ENCODE data around the gene SAMMSON.

Gene SAMMSON

DNA sequence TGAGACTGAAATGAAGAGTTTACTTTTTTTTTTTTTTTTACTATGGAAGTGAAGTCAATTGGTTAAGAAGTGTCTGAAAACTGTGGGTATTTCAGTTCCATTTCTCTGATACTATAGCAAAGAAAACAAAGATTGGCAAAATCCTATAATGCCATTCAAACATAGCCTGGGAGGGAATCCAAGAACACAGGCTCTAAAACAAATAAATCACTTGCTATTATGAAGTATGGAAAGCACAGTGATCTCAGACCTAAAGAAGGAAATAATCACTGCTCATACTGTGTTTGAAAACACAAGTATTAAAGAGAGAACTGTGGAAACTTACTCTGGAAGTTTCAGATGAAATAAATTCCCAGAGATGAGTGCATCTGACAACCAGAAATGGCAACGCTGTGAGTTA lies 12.0 kb downstream of the SAMMSON start:
- no peak for DNase-seq (ENCODE audit: low spot score)

DNA sequence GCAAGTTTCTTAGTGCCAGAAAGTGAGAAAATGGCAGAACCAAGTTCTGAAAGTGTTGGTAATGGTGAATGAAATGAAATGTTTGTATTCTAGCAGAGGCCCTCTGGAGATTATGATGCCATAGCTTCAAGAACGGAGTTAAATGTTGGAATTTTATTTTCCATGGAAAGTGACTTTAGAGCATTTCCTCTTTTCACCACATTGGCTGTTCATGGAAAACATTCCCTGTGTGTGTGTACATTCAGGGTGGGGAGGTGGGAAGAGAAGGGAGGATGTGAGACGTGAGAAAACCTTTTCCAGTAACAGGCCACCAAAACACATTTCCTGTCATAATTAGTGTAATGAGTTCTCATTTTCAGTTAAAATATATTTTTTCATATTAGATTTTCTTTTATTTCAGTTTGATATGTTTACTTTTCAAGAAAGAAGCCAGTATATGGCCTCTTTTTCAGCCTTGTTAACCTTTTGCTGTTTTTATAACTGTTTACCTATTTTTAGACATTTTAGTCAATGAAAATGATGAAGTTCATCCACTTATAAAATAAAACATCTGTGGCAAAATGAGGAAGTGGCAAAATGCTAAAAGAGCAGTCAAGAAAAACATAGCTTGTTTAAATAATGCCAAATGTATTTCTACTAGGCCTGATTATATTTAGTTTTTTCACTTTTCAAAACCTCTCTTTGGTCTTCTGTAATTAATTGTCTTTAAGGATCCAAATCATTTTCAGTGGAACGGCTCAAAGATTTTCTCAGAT lies 21.6 kb downstream of the SAMMSON start:
- DNase-seq (ENCODE audit: low spot score), result peak; percentile 31

DNA sequence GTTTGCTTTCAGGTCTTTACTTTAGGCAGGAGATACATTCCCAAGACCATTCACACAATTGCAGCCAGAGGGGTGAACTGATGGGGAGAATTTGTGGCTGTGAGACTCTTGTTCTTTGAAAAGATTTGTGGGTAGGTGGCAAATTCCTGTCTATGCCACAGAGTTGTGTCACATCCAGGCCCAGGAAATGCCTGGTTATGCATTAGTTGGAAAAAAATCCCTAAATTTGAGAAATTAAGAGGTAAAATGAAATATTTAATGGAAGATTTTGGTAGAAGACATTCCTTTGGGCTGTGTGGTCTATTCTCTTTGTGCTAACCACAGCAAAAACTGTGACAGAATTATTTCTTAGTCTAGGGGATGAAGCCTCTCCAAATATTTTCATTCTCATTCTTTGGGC lies 28.8 kb downstream of the SAMMSON start:
- DNase-seq (ENCODE audit: low spot score), result no peak

DNA sequence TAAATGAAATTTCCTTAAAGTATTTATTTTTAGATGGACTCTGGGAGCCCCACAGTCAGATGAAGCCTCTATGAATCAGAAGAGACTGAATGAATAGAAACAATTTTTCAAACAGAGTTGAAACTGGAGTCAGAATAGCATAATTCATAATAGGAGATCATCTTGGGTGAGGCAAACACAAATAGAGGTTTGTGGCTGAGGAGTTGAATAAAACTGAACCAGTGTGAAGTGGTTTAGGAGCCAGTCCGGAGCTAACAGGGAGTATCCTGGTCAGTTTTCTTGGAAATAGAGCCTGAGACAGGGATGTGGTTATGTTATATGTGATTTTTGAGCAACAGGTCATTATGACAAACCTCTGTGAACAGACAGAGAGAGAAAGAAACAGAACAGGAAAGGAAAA lies 39.2 kb downstream of the SAMMSON start:
- DNase-seq (ENCODE audit: low spot score), result no peak

DNA sequence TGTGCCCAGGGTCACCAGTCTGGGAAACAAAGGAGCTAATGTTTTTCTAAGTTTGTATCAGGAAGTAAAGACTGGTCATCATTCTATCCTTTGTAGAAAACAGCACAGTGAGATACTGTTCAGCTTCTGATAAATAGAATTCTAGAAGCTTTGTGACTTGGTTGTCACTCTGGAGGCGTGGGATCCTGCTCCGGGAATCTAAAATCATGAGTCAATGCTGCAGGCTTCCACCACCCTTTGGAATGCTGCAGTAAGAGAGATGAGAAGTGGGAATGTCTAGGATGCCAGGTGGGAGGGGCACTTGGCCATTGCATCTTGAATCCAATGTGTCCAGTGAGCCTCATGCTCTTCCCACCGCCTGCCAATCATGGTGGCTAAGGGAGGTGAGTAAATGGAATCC lies 40.9 kb downstream of the SAMMSON start:
- DNase-seq (ENCODE audit: low spot score), result no peak

DNA sequence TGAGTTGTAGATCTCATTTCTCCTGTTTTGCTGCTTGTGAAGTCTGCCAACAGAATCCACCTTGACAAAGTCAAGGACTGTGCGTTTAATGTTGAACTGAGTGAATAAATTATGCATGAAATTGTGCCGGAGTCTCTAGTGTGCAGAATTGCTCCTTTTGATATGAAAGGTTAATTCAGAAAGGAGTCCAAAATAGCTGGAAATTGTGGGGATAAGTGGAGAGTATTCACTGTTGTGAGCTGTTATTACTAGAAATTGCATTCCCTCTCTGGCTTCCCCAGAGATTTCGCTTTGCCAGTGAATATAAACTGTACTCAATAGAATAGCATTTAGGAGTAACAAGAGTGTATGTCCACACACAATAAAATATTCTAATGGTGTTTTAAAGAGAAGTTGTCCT lies 43.1 kb downstream of the SAMMSON start:
- no peak for DNase-seq (ENCODE audit: low spot score)

DNA sequence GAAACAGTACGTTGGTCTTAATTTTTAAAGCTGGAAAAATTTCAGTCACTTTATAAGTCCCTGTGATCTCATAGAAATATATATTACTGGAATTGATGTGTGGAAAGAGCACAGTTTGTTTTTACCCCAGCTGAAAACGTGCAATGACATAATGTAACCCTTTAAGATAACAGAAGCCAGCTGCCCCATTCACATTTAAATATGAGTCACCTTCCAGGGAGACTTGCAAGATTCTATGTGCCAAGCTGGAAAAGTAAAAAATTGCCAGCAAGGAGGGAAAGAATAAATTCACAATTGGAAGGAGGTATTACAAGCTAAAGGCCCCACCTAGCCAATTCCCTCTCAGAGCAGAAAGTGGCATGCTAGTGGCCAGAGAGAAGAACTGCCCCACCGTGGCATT lies 50.2 kb downstream of the SAMMSON start:
- no peak for DNase-seq (ENCODE audit: low spot score)

DNA sequence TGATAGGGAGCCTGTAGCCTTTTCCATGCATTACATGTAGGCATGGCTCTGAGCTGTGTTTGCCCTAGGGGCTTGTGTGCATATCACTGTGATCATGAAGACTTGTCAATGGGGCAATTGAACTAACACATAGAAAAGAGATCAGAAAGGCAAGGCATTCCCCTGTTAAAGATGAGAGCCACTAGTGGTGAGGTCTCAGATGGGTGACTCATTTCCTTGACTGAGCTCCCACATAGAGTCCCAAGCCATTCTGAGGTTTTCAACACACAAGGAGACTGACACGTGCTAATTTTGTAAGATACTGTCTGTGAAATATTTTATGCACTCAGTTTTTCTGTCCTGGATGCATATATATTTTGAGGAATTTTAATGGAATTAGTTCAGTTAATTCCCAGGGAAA lies 53.8 kb downstream of the SAMMSON start:
- no peak for DNase-seq (ENCODE audit: low spot score)

DNA sequence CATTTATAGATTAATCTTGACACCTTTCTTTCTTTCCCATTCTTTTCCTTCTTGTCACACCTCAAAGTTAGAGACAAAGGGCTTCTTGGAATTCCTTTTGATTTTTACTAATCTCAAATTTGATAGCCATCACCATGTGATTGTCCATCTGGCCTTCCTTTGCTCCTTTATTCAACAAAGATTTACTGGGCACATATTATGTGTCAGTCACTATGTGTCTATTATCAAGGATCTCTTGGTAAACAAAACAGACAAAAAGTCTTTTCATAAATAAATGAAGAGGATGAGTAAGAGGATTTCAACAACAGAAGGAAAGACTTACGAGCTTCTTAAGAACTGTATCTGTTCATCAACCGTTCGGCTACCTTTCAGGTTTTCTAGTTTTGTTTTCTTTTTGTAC lies 56.5 kb downstream of the SAMMSON start:
- no peak for DNase-seq (ENCODE audit: low spot score)

DNA sequence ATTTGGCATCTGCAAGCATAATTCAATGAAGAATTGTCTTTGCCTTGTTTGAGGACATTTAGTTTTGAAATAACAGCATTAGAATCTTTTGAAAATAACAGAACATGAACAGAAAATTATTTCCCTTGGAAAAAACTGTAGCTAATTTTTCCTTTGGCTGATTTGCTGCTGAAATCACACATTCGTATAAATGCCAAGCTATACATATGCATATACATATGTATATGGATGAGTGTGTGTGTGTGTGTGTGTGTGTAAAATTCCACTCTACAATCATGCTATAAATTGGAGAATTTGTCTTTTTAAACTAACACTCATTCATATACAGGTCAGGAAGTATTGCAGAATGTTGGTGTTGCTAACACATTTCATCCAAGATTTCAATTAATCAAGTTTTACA lies 57.9 kb downstream of the SAMMSON start:
- DNase-seq (ENCODE audit: low spot score), result no peak

DNA sequence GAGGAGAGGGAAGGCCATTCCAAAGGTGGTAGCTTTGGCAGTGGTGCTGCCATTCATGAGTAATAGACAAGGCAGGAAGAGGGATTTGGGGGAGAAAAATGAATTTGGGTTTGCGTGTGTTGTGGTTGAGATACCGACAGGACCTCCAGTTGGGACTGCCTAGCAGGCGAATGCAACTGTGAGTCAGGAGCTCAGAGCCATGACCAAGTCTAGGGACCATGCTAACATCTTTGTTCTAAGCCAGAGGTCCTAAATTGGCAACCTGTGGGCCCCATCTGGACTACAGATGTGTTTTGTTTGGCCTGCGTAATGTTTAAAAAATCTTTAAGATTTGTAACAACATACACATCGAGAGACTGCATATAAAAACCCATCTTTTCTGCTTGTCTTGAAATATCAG lies 61.6 kb downstream of the SAMMSON start:
- no peak for DNase-seq (ENCODE audit: low spot score)

DNA sequence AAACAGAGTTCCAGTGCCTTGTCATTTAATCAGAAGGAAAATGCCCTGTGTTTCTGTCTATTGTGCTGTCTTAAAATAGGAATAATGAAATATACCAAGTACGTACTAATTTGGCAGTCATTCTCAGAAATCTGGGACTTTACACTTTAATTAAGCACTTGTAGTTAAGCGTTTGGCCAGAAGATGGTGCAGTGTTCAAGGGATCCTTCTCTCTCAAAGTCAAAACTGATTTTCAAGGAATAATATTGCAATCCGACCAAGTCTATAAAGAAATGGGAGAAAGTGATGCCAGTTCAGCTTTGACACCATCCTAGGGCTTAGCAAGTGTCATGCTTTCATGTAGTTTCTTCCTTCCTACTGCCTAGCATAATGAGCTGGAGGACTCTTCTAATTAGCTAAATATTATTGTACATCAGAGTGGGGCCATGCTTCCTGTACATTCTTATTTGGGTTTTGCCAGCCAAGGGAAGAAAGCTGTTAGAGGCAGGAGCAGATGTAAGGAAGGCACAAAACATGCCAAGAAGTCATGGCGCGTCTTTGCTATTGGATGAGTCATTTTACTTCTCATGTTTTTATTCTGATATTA lies 64.8 kb downstream of the SAMMSON start:
- peak; percentile 5 for DNase-seq (ENCODE audit: low spot score)

DNA sequence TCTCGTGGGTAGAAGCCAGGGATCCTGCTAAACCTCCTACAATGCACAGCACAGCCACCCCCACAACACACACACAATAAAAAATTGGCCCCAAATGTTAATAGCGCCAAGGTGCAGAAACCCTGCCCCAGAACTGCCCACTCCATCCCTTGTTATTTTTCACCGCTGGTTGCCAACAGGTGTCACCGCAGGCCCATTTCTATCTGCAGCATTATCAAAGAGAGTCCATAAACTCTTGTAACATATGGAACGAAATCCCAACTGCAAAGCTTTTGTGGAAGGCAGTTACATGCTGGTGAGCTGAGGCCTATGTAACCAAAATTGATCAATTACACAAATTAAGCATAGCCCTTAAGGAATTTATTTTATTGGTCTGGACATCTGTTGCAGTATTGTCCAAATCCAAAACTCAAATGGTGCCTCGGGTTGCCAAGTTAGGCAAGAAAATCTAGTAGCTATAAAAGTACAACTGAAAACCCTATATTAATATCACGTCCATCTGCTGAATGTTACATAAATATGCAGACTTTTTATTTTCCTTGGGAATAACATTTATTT lies 66.2 kb downstream of the SAMMSON start:
- DNase-seq (ENCODE audit: low spot score), result no peak

DNA sequence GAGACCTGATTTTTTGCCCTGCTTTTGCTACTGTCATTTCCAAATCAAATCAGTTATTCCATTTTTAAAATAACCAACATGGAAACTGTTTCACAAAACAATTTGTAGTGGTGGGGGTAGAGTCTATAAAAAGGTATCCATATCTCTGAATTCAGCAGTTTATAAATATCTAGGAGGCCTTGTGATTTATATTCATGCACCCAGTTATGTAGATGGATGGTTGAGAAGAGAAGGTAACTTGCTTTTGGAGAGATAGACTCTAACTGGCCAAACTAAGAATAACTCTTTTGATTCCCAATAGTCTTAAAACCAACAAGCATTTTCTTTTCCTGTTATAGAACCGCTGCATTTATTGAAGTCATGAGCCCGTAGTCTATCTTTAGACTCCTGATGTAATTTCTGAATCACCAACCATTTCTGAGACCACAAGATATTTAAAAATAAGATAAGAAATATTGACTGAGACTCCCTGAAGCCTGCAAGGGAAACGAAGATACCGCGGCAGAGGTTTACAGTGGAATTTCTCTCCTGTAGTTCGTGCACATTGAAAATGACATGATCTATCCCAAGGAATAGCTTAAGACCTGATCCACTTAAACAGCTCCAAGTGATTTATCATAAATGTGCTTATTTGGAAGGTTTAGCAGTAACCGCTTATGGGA lies 68.5 kb downstream of the SAMMSON start:
- DNase-seq (ENCODE audit: low spot score), result no peak

DNA sequence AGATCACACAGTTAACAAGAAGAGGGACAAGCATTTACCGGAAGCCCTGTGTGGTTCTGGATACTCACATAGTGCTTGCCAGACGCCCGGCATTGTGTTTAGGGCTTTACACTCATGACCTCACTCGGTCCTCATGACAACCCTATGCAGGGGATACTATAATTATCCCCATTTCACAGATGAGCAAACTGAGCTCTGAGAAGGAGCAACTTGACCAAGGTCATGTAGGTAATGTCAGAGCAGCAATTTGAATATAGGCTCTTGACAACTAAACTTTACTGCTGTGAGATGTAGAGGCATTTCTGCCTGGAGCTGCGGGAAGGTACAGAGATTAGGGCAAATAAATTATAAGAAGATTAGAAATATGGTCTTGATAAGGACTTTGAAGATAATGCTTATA lies 70.0 kb downstream of the SAMMSON start:
- DNase-seq (ENCODE audit: low spot score), result no peak

DNA sequence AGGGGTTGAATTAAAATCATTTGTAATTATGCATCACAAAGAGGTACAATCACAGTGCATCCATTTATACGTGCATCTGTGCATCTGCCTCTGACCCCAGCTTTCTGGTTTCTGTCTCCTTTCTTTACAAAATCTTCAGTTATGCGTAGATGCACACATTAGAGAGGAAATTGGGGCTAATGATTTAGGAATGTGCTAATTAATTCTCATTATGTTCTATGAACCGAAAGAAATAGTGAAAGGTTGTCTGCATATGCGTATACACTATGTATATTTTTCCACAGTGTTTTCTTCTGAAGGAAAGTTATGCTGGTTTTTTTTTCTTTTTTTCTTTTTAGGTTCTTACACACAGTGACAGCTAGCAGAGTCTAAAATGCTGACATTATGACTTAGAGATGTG lies 71.6 kb downstream of the SAMMSON start:
- DNase-seq (ENCODE audit: low spot score), result no peak

DNA sequence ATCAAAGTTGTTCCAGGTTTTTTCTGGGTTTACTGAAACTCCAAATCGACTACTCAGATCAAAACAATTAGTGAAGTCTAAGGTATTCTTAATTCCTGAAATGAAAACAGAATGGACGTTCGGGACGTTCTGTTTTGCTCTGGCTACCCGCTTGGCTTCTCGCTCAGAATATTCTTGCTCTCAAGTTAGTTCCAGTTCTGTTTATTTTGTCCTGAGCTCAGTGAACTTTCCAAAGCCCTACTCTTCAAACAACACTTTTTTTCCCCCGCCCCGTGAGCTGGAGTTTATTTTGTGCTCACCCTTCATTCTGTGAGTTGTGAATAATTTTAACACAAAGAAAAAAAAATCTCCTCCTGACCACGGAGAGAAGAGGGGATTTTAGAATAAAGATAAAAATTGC lies 72.6 kb downstream of the SAMMSON start:
- DNase-seq (ENCODE audit: low spot score), result no peak

DNA sequence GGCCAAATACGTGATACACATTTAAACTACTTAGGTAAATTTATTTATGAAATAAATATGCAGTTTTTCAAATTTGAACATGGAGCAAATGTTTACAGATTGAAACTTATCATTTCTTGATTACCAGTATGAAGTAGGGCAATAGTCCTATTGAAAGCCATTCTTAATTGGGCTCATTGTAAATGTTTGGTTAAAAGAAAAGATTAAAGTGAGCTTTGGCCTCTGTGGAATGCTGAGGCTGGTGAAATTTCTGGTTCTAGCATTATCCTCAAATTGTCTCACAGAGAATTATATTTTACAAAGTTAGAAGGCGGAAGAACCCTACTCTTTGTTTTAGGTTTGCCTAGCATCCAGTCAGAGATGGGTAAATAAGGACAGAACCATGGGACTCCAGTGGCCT lies 73.2 kb downstream of the SAMMSON start:
- DNase-seq (ENCODE audit: low spot score), result no peak

DNA sequence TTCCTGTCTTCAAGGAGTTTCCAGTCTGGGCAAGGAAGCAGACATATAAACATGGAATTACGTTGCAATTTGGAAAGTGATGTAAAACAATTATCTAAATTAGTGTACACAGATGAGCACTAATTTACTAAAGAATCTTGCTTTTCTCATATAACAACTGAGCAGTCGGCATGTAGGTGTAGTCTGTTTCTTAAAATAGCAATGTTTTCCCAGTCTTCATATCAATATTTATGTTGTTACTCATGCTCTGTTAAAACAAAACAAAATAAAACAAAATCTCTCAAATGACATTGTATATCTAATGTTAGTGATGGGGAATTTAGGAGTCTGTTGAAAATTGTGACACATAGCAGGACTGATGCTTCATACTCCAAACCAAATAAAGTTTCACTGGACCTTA lies 75.6 kb downstream of the SAMMSON start:
- no peak for DNase-seq (ENCODE audit: low spot score)

DNA sequence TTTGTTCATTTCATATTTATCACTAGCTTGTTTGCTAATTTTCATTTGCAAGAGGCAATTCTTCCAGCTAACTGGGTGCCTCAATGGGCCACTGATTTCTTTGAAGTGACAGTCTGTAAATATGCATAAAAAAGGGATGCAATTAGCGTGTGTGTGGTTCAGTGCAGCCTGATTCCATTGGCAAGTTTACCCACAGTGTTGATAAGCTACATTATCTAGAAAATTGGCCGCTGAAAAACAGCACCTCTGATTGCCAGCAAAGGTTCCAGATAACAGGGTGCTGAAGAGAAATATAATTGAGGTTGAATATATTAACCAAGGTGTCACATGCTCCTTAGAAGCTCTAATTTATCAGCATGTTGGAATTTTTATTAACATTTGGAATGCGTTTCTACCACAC lies 76.9 kb downstream of the SAMMSON start:
- DNase-seq (ENCODE audit: low spot score), result no peak

DNA sequence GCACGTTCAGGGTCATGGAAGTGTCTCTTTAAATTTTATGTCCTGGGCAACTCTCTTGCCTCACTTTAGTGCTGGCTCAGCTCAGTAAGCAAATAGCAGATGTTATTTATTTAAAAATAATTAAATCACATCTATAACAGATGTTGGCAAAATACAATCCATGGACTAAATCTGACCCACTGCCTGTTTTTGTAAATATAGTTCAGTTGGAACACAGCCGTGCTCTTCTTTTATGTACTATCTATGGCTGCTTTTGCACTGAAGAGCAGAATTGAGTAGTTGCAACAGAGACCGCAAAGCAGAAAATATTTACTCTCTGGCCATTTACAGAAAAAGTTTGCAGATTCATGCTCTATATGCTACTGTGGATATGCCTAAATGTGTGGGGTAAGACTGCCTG lies 79.2 kb downstream of the SAMMSON start:
- DNase-seq (ENCODE audit: low spot score), result no peak

DNA sequence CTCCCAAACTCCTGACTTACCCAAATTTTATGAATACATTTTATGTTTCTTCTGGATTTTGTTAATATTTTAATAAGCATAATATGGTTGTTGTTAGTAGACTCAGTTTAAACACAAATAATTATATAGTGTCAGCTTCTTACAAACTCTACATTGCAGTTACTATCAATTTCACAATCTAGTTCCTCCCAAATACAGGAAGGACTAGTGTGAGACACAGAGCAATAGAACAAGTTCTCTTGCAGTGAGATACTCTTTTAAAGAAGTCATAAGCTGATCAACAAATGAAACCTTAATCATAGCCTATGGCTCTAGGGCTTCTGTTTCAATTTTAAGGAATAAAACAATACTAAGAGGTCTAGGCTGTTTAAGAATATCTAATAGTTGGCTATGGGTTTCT lies 86.1 kb downstream of the SAMMSON start:
- DNase-seq (ENCODE audit: low spot score), result no peak

DNA sequence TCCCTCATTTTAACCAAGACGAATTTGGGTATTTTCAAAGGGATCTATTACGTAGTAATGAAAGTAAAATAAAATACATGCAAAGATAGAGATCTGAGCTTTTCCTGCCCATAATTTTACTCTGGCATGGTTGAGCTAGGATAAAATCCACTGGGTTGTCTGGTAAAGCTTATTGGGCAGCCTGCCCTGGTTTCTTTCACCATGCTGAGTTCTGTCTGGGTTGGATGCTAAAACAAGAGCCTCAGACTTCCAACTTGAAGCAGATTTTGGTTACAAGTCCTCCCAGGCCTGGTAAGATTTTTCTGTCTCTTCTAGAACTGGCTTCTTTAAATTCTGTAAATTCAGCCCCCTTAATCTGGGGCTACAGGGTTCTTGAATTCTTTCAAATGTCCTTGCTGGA lies 86.8 kb downstream of the SAMMSON start:
- DNase-seq (ENCODE audit: low spot score), result no peak
